GM21529 (cell line): ENCODE data around the gene PRR23C.
"Not testable (repeated sequence)": the region's sequence is repeated elsewhere in the genome, so short reads cannot be mapped to it uniquely, and the experiment has no call there.

ENCODE experiments used
- ATAC-seq: cut with Tn5 transposase; IDR thresholded peaks from one replicate; pipeline ENCODE4 v1.9.1; 2021; ENCODE audit not compliant: unreplicated experiment

The PRR23C gene

GRCh38 chr3:139044366-139045210, at the start of gene PRR23C:
PRR23C (minus strand) TSS chr3:139044892; CDS start chr3:139044620, 272 bp downstream.
- ATAC-seq, result no peak

GRCh38 chr3:139093840-139094239, 49.1 kb upstream of the PRR23C start:
- no peak for ATAC-seq

- ATAC-seq, result no peak
These were observed 44.0 kb upstream of the PRR23C start for GRCh38 chr3:139088462-139089324.

GRCh38 chr3:139087621-139088020, 42.9 kb upstream of the PRR23C start:
- no peak for ATAC-seq

GRCh38 chr3:139084176-139084575, 39.5 kb upstream of the PRR23C start:
- ATAC-seq, result no peak

GRCh38 chr3:139074565-139075115, 29.9 kb upstream of the PRR23C start:
- ATAC-seq, result no peak

- ATAC-seq, result no peak
These were observed 18.2 kb upstream of the PRR23C start for GRCh38 chr3:139062918-139063317.

- ATAC-seq, result no peak
These were observed 8.3 kb upstream of the PRR23C start for GRCh38 chr3:139052802-139053600.

- ATAC-seq, result no peak
These were observed 932 bp downstream of the PRR23C start for GRCh38 chr3:139043554-139044365.

- no peak for ATAC-seq
These were observed 7.2 kb downstream of the PRR23C start for GRCh38 chr3:139037478-139037877.

- ATAC-seq, result no peak
These were observed 12.2 kb downstream of the PRR23C start for GRCh38 chr3:139032326-139033002.

- ATAC-seq, result not testable (repeated sequence)
These were observed 14.1 kb downstream of the PRR23C start for GRCh38 chr3:139030576-139030975.

- ATAC-seq, result no peak
These were observed 19.7 kb downstream of the PRR23C start for GRCh38 chr3:139024968-139025367.

- no peak for ATAC-seq
These were observed 23.8 kb downstream of the PRR23C start, which contains the start of gene PRR23B for GRCh38 chr3:139020868-139021234. PRR23B (minus strand) TSS chr3:139020926; CDS start chr3:139020661, 265 bp downstream.

GRCh38 chr3:139020036-139020867, 24.4 kb downstream of the PRR23C start:
- no peak for ATAC-seq

GRCh38 chr3:139016430-139017048, 28.2 kb downstream of the PRR23C start:
- no peak for ATAC-seq

GRCh38 chr3:139006051-139006716, 38.5 kb downstream of the PRR23C start, which contains the start of gene PRR23A:
PRR23A (minus strand) TSS chr3:139006268; CDS start chr3:139006268, 0 bp downstream.
- ATAC-seq, result no peak
